Measurements from ENCODE around the gene FAM81A. TPM values are rescaled to one million over a fixed set of nuclear protein-coding genes. Genes with fewer than 3 reads are reported as not detected.
"Not testable (repeated sequence)": the region's sequence is repeated elsewhere in the genome, so short reads cannot be mapped to it uniquely, and the experiment has no call there.

FAM81A gene
- polyA plus RNA-seq, 1 donor from 2014 or later = 5.0 TPM

- no peaks in the 10 kb centered on the region for H3K9me2 ChIP-seq (ENCODE audit: insufficient read depth, low read length)
- H3K9me3 ChIP-seq (ENCODE audit: low read length) = peaks cover 5% of the 10 kb centered on the region
- H3K9ac ChIP-seq (ENCODE audit: low read length) = no peak overlapping the region
- no peaks in the 10 kb centered on the region for H4K20me1 ChIP-seq (ENCODE audit: insufficient read depth)
- TF ChIP-seq POLR2AphosphoS5 (IDR thresholded peaks at IDR 0.05) (no peak), REST (IDR thresholded peaks at IDR 0.05; ENCODE audit: borderline replicate concordance) (no peak), SMC3 (conservative IDR thresholded peaks at IDR 0.05; ENCODE audit: poor library complexity) (no peak), TAF1 (IDR thresholded peaks at IDR 0.05; ENCODE audit: low read depth) (no peak), EZH2 (IDR thresholded peaks at IDR 0.05; ENCODE audit: borderline replicate concordance, insufficient read depth, low read length, poor library complexity, severe bottlenecking) (no peak), EP300 (conservative IDR thresholded peaks at IDR 0.05; ENCODE audit: poor library complexity, severe bottlenecking) (no peak), MXI1 (conservative IDR thresholded peaks at IDR 0.05; ENCODE audit: poor library complexity, severe bottlenecking) (no peak), RAD21 (conservative IDR thresholded peaks at IDR 0.05) (no peak)
- H2AFZ ChIP-seq (ENCODE audit: low read depth, low read length) = no peak overlapping the region
- H3K79me2 ChIP-seq (replicated peaks; ENCODE audit: insufficient read depth, low read length) = no peaks in the 10 kb centered on the region
- H3K27ac ChIP-seq (ENCODE audit: low read length) = no peak overlapping the region
- no peak overlapping the region for H3K4me2 ChIP-seq (ENCODE audit: low read length)
- no peak overlapping the region for H3K4me3 ChIP-seq (ENCODE audit: low read length)
- no peaks in the 10 kb centered on the region for H3K36me3 ChIP-seq (ENCODE audit: insufficient read depth, low read length)
- H3K27me3 ChIP-seq (ENCODE audit: insufficient read depth, low read depth, low read length) = no peaks in the 10 kb centered on the region
- no peaks in the 10 kb centered on the region for H3F3A ChIP-seq (ENCODE audit: insufficient read depth, low read length, poor library complexity, severe bottlenecking)
Observed at GRCh38 chr15:59485036-59485435, 47.0 kb downstream of the FAM81A start.

DNA sequence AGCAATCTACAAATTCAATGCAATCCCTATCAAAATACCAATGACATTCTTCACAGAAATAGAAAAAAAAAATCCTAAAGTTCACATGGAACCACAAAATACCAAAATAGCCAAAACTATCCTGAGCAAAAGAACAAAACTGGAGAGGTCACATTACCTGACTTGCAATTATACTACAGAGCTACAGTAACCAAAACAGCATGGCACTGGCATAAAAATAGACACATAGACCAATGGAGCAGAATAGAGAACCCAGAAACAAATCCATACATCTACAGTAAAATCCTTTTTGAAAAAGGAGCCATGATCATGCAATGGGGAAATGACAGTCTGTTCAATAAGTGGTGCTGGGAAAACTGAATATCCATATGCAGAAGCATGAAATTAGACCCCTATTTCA is 51.5 kb downstream of the FAM81A start:
- not testable (repeated sequence) for H3K79me2 ChIP-seq (replicated peaks; ENCODE audit: insufficient read depth, low read length); H3F3A ChIP-seq (ENCODE audit: insufficient read depth, low read length, poor library complexity, severe bottlenecking); H3K4me3 ChIP-seq (ENCODE audit: low read length); H4K20me1 ChIP-seq (ENCODE audit: insufficient read depth); H3K4me2 ChIP-seq (ENCODE audit: low read length); H3K9me2 ChIP-seq (ENCODE audit: insufficient read depth, low read length); H3K27ac ChIP-seq (ENCODE audit: low read length); H3K9me3 ChIP-seq (ENCODE audit: low read length); H3K9ac ChIP-seq (ENCODE audit: low read length); H3K36me3 ChIP-seq (ENCODE audit: insufficient read depth, low read length); H3K27me3 ChIP-seq (ENCODE audit: insufficient read depth, low read depth, low read length); H2AFZ ChIP-seq (ENCODE audit: low read depth, low read length)

DNA sequence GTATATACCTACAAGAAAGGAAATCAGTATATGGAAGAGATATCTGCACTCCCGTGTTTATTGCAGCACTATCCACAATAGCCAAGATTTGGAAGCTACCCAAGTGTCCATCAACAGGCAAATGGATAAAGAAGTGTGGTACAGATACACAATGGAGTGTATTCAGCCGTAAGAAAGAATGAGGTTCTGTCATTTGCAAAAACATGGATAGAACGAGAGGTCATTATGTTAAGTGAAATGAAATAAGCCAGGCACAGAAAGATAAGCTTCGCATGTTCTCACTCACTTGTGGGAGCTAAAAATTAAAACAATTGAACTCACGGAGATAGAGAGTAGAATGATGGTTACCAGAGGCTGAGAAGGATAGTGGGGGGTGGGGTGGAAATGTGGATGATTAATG is 53.1 kb downstream of the FAM81A start:
- Histone ChIP-seq H3K4me3 (ENCODE audit: low read length) (no peak overlapping the region), H2AFZ (ENCODE audit: low read depth, low read length) (no peak overlapping the region), H3K4me2 (ENCODE audit: low read length) (no peak overlapping the region), H3F3A (ENCODE audit: insufficient read depth, low read length, poor library complexity, severe bottlenecking) (no peaks in the 10 kb centered on the region), H4K20me1 (ENCODE audit: insufficient read depth) (no peaks in the 10 kb centered on the region), H3K9me2 (ENCODE audit: insufficient read depth, low read length) (no peaks in the 10 kb centered on the region), H3K9ac (ENCODE audit: low read length) (no peak overlapping the region), H3K79me2 (replicated peaks; ENCODE audit: insufficient read depth, low read length) (no peaks in the 10 kb centered on the region), H3K36me3 (ENCODE audit: insufficient read depth, low read length) (no peaks in the 10 kb centered on the region), H3K27ac (ENCODE audit: low read length) (no peak overlapping the region), H3K9me3 (ENCODE audit: low read length) (peaks cover 5% of the 10 kb centered on the region), H3K27me3 (ENCODE audit: insufficient read depth, low read depth, low read length) (no peaks in the 10 kb centered on the region)
- TF ChIP-seq MXI1 (conservative IDR thresholded peaks at IDR 0.05; ENCODE audit: poor library complexity, severe bottlenecking) (no peak), REST (IDR thresholded peaks at IDR 0.05; ENCODE audit: borderline replicate concordance) (no peak), TAF1 (IDR thresholded peaks at IDR 0.05; ENCODE audit: low read depth) (no peak), SMC3 (conservative IDR thresholded peaks at IDR 0.05; ENCODE audit: poor library complexity) (no peak), RAD21 (conservative IDR thresholded peaks at IDR 0.05) (no peak), EP300 (conservative IDR thresholded peaks at IDR 0.05; ENCODE audit: poor library complexity, severe bottlenecking) (no peak), CTCF (IDR thresholded peaks at IDR 0.05; ENCODE audit: poor library complexity, severe bottlenecking) (no peak), EZH2 (IDR thresholded peaks at IDR 0.05; ENCODE audit: borderline replicate concordance, insufficient read depth, low read length, poor library complexity, severe bottlenecking) (no peak), POLR2AphosphoS5 (IDR thresholded peaks at IDR 0.05) (no peak)
